Immature natural killer cell (primary cell): ENCODE data around the gene PRAC1. TPM values are rescaled to one million over a fixed set of nuclear protein-coding genes. Genes with fewer than 3 reads are reported as not detected.
A peak's percentile ranks its signal among the peaks of the same experiment; 100 is the strongest.

Experiments used
- DNase-seq, 3 donors: peaks; one replicate each; pipeline ENCODE4 v3.0.0; 2022; ENCODE audit warnings: mixed read lengths in 1 of 3
- H3K27ac Mint-ChIP-seq, 6 donors: one replicate each; pipeline ENCODE4 v1.8.0; 2020; ENCODE audit warnings: mixed read lengths in 6 of 6, mild to moderate bottlenecking in 5 of 6, inconsistent platforms in 4 of 6, moderate library complexity in 3 of 6
- H3K27me3 Mint-ChIP-seq, 3 donors: one replicate each; pipeline ENCODE4 v1.8.0; 2020 to 2021; ENCODE audit warnings: low read depth in 3 of 3, mild to moderate bottlenecking in 3 of 3, mixed read lengths in 3 of 3, moderate library complexity in 3 of 3, inconsistent platforms in 1 of 3
- H3K36me3 Mint-ChIP-seq, 3 donors: one replicate each; pipeline ENCODE4 v1.8.0; 2020; ENCODE audit warnings: mixed read lengths in 3 of 3, inconsistent platforms in 2 of 3, mild to moderate bottlenecking in 2 of 3
- H3K4me1 Mint-ChIP-seq, 2 donors: one replicate each; pipeline ENCODE4 v1.8.0; 2020; ENCODE audit warnings: inconsistent platforms in 2 of 2, mild to moderate bottlenecking in 2 of 2, mixed read lengths in 2 of 2, moderate library complexity in 1 of 2
- H3K4me3 Mint-ChIP-seq, 5 donors: one replicate each; pipeline ENCODE4 v1.8.0; 2020; ENCODE audit warnings: mild to moderate bottlenecking in 5 of 5, mixed read lengths in 5 of 5, inconsistent platforms in 3 of 5, moderate library complexity in 3 of 5
- H3K9me3 Mint-ChIP-seq, 6 donors: one replicate each; pipeline ENCODE4 v1.8.0; 2020; ENCODE audit warnings: mild to moderate bottlenecking in 6 of 6, mixed read lengths in 6 of 6, inconsistent platforms in 4 of 6, moderate library complexity in 3 of 6
- polyA plus RNA-seq, 3 donors: library from polyadenylated mRNA; unstranded; fragments of 300-500 nt; fragmentation: Illumina TruSeq; gene quantifications; one replicate each; pipeline ENCODE4 v1.2.3, GENCODE V29; 2021

PRAC1 gene
- polyA plus RNA-seq, 3 donors from 2014 or later, result not detected

- H3K36me3 Mint-ChIP-seq, result peaks cover 0 to 3% (median 0%) of the 10 kb centered on the region in 3 donors
- no peak overlapping the region for H3K27ac Mint-ChIP-seq
- peak overlapping the region in 1 of 5 donors; percentile 59 for H3K4me3 Mint-ChIP-seq
- H3K9me3 Mint-ChIP-seq, result peaks cover 0 to 1% (median 0%) of the 10 kb centered on the region in 6 donors
- no peak for DNase-seq
- H3K4me1 Mint-ChIP-seq, result peaks cover 10 to 12% of the 10 kb centered on the region in 2 donors
- peaks cover 39 to 69% (median 63%) of the 10 kb centered on the region in 3 donors for H3K27me3 Mint-ChIP-seq
Observed at GRCh38 chr17:48738424-48738802, 16.1 kb upstream of the PRAC1 start.

- Mint-ChIP-seq H3K9me3 (peaks cover 0 to 1% (median 0%) of the 10 kb centered on the region in 6 donors), H3K4me1 (peaks cover 10 to 15% of the 10 kb centered on the region in 2 donors), H3K4me3 (no peak overlapping the region), H3K27ac (no peak overlapping the region), H3K36me3 (peaks cover 0 to 3% (median 0%) of the 10 kb centered on the region in 3 donors), H3K27me3 (peaks cover 40 to 69% (median 60%) of the 10 kb centered on the region in 3 donors)
- DNase-seq, result no peak
Observed at GRCh38 chr17:48737330-48738043, 15.2 kb upstream of the PRAC1 start.

GRCh38 chr17:48735062-48735351, 12.7 kb upstream of the PRAC1 start:
- Mint-ChIP-seq H3K4me1 (peaks cover 10 to 15% of the 10 kb centered on the region in 2 donors), H3K36me3 (peaks cover 0 to 3% (median 3%) of the 10 kb centered on the region in 3 donors), H3K9me3 (peaks cover 0 to 1% (median 0%) of the 10 kb centered on the region in 6 donors), H3K27ac (no peak overlapping the region), H3K4me3 (no peak overlapping the region), H3K27me3 (peaks cover 44 to 77% (median 56%) of the 10 kb centered on the region in 3 donors)
- no peak for DNase-seq

GRCh38 chr17:48734333-48735061, 12.2 kb upstream of the PRAC1 start:
- Mint-ChIP-seq H3K27ac (no peak overlapping the region), H3K4me3 (no peak overlapping the region), H3K36me3 (peaks cover 0 to 3% (median 3%) of the 10 kb centered on the region in 3 donors), H3K4me1 (peaks cover 11 to 15% of the 10 kb centered on the region in 2 donors), H3K27me3 (peaks cover 47 to 78% (median 58%) of the 10 kb centered on the region in 3 donors), H3K9me3 (peaks cover 0 to 1% (median 0%) of the 10 kb centered on the region in 6 donors)
- no peak for DNase-seq

- Mint-ChIP-seq H3K27me3 (peaks cover 47 to 76% (median 55%) of the 10 kb centered on the region in 3 donors), H3K4me3 (no peak overlapping the region), H3K4me1 (peaks cover 9 to 11% of the 10 kb centered on the region in 2 donors), H3K36me3 (peaks cover 0 to 3% (median 3%) of the 10 kb centered on the region in 3 donors), H3K27ac (no peak overlapping the region), H3K9me3 (peaks cover 0 to 1% (median 0%) of the 10 kb centered on the region in 6 donors)
- no peak for DNase-seq
Observed at GRCh38 chr17:48733632-48734328, 11.5 kb upstream of the PRAC1 start.

- no peak for DNase-seq
- Mint-ChIP-seq H3K27ac (no peak overlapping the region), H3K27me3 (peaks cover 47 to 75% (median 53%) of the 10 kb centered on the region in 3 donors), H3K4me3 (no peak overlapping the region), H3K4me1 (peaks cover 10 to 14% of the 10 kb centered on the region in 2 donors), H3K36me3 (peaks cover 0 to 3% (median 3%) of the 10 kb centered on the region in 3 donors), H3K9me3 (peaks cover 0 to 1% (median 0%) of the 10 kb centered on the region in 6 donors)
Observed at GRCh38 chr17:48732688-48733629, 10.6 kb upstream of the PRAC1 start.

- Mint-ChIP-seq H3K4me1 (peaks cover 10 to 14% of the 10 kb centered on the region in 2 donors), H3K9me3 (peaks cover 0 to 1% (median 0%) of the 10 kb centered on the region in 6 donors), H3K27me3 (peaks cover 50 to 74% (median 54%) of the 10 kb centered on the region in 3 donors), H3K27ac (no peak overlapping the region), H3K4me3 (no peak overlapping the region), H3K36me3 (peaks cover 0 to 3% (median 3%) of the 10 kb centered on the region in 3 donors)
- DNase-seq, result no peak
Observed at GRCh38 chr17:48731355-48731754, 9.0 kb upstream of the PRAC1 start.

GRCh38 chr17:48730240-48730550, 7.9 kb upstream of the PRAC1 start:
- Mint-ChIP-seq H3K4me1 (peaks cover 11 to 16% of the 10 kb centered on the region in 2 donors), H3K36me3 (peaks cover 0 to 3% (median 3%) of the 10 kb centered on the region in 3 donors), H3K4me3 (no peak overlapping the region), H3K27ac (no peak overlapping the region), H3K9me3 (peaks cover 0 to 5% (median 0%) of the 10 kb centered on the region in 6 donors), H3K27me3 (peaks cover 54 to 77% (median 63%) of the 10 kb centered on the region in 3 donors)
- no peak for DNase-seq

GRCh38 chr17:48729335-48730239, 7.3 kb upstream of the PRAC1 start:
- peaks cover 0 to 3% (median 3%) of the 10 kb centered on the region in 3 donors for H3K36me3 Mint-ChIP-seq
- no peak for DNase-seq
- peaks cover 55 to 79% (median 65%) of the 10 kb centered on the region in 3 donors for H3K27me3 Mint-ChIP-seq
- peaks cover 0 to 5% (median 0%) of the 10 kb centered on the region in 6 donors for H3K9me3 Mint-ChIP-seq
- no peak overlapping the region for H3K27ac Mint-ChIP-seq
- peak overlapping the region in 2 of 5 donors; percentile 15 to 25 for H3K4me3 Mint-ChIP-seq
- H3K4me1 Mint-ChIP-seq, result peaks cover 15 to 22% of the 10 kb centered on the region in 2 donors

GRCh38 chr17:48728232-48729231, 6.2 kb upstream of the PRAC1 start, which contains the start of gene HOXB13:
Gene HOXB13 (minus strand): TSS chr17:48728750. CDS start chr17:48728593, 157 bp downstream.
- DNase-seq, result peak in 2 of 3 donors; percentile 29 to 36
- Mint-ChIP-seq H3K4me3 (peak within 1 kb of the TSS; percentile 56 to 88 (median 72)), H3K4me1 (peaks cover 24 to 29% of the 10 kb centered on the region in 2 donors), H3K27ac (peak within 1 kb of the TSS in 2 of 6 donors; percentile 38 to 88), H3K36me3 (peaks cover 0 to 3% (median 2%) of the 10 kb centered on the region in 3 donors), H3K9me3 (peaks cover 0 to 5% (median 0%) of the 10 kb centered on the region in 6 donors), H3K27me3 (peaks cover 58 to 83% (median 66%) of the 10 kb centered on the region in 3 donors)
